GF-D8 (cell line): Measurements from ENCODE around the gene LHFPL6.

ENCODE experiments used
- DNase-seq: peaks from one replicate; lab custom pipeline; 2025; lab: John Stamatoyannopoulos, UW

Gene LHFPL6

DNA sequence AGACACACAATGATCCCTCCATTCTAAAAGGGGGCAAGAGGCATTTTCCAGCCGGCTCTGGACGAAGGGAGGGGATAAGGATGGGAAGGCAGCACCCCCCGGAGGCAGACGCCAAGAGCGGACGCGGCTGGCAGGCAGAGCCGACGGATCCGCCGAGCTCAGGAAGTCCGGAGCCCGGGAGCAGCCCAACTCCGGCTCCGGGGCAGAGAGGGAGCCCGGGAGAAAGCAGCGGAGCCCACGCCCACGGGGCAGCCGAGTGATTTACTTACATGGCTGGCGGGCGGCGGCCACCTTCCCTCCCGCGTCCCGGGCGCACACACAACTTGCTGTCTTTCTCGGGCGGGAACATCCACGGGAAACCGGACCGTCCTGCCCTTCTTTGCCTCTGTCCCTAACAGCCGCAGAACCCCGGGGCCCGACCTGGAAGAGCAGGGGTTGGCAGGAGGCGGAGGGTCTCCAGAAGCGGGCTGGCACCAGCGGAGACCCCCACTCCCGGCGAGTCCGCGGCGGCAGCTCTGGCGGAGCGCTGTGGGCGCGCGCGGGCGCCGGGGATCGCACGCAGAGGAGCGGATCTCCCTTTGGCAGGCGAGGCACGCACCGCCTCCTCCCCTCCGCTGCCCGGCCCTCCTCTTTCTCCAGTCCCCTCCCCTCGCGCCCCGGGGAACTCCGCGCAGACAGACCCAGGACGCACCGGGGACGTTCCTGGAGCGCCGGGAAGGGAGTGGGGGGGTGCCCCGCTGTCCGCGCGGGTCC lies at the start of gene LHFPL6:
Gene LHFPL6 (minus strand): TSS at position 580 of the 753 bp plus-strand sequence.
- DNase-seq: no peak

- DNase-seq: no peak
These were observed 43.1 kb upstream of the LHFPL6 start for GRCh38 chr13:39646122-39646521.

DNA sequence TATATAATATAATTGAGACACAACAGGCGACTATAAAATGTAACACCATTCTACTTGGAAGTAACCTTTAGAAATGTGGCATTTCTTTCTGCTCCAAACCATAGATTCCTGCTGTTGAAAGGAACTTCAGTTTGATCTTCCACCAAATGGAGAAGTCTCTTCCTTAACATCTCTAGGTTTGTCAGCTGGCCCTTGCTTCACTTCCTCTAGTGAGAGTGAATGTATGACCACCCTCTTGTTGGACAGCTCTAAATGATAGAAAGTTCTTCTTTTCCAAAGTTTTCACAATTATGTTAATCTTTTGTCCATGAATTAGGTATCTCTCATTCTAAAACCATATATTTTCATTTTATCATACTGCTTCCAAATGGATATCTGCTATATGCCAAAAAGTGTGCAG lies 38.7 kb upstream of the LHFPL6 start:
- peak; percentile 43 for DNase-seq

DNA sequence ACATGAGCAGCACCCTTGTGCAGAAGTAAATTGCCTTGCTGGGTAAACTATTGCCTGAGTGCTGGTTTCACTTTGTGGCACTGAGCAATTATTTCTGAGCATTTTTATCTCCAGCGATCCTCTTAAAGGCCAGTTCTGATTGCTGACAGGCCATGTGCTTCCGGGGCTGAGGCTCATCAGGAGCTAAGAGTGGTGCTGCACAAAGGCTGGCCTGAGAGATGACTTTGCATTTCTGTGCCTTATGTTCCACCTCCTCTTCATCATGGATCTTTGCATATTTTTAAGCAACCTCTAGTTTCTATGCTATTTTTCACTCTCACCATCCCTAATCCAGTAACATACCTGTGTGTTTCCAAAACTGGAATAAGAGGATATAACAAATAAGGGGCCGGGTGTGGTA lies 34.9 kb upstream of the LHFPL6 start:
- no peak for DNase-seq

GRCh38 chr13:39635564-39635963 lies 32.6 kb upstream of the LHFPL6 start:
- no peak for DNase-seq

GRCh38 chr13:39632994-39633393 lies 30.0 kb upstream of the LHFPL6 start:
- DNase-seq: no peak

DNA sequence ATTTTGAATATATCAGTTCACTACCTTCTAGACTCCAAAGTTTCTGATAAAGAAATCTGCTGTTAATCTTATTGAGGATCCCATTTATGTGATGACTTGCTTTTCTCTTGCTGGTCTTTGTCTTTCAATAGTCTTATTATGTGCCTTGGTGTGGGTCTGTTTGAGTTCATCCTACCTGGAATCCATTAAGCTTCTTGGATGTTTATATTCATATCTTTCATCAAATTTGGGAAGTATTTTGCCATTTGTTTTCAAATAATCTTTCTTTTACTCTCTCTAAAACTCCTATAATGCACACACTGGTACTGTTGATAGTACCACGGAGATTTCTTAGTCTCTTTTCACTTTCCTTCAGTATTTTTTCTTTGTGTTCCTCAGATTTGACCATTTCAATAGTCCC lies 28.3 kb upstream of the LHFPL6 start:
- DNase-seq: no peak

- DNase-seq: no peak
These were observed 20.5 kb upstream of the LHFPL6 start for GRCh38 chr13:39623466-39623865.

GRCh38 chr13:39618561-39618960 lies 15.6 kb upstream of the LHFPL6 start:
- no peak for DNase-seq

- DNase-seq: peak; percentile 28
These were observed 13.2 kb upstream of the LHFPL6 start for GRCh38 chr13:39616087-39616694.

- peak; percentile 37 for DNase-seq
These were observed 9.1 kb upstream of the LHFPL6 start for GRCh38 chr13:39612023-39612637.

DNA sequence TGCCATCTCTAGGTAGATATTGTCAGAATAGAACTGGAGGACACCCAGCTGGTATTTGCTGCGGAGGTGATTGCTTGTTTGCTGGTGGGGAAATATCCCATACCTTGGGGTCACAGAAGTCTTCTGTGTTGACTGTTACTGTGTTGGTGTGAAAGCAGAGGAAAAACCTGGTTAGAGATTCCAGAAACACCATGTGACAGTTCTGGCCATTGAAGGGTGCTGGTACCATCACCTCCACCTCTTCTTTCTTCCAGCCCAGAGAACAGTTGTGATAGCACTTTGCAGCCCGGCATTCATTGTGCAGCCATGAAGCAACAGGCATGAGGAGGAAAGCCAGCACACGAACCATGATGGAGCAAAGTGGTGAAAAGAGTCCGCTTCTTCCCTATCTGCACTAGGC lies 4.9 kb upstream of the LHFPL6 start:
- DNase-seq: no peak

DNA sequence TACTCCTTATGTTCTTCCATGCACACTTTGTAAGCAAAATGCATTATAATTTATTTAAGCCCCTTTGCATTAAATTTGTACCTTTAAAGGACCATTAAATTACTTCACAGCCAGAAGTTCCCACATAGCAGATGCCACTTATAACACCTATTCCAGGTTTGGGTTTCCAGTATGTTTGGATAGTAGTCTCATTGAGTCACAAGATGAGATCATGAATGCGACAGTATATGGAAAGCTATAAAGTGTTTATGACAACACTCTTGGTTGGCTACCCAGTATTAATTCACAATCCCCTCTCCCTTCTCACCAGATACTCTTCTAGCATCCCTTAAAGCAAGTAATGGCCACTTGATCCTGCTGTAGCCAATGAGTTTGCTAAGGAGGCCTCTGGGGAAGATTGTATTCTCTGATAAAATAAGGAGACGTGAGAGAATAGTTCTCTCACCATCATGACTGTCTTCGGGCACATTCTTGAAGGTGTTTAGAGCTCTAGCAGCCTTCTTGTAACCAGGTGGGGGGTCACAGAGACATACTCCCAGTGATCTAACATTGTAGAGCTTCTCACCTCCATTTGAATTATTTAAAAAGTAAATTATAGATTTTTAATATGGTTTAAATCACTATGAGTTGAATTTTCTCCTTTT lies 2.8 kb upstream of the LHFPL6 start:
- DNase-seq: no peak

DNA sequence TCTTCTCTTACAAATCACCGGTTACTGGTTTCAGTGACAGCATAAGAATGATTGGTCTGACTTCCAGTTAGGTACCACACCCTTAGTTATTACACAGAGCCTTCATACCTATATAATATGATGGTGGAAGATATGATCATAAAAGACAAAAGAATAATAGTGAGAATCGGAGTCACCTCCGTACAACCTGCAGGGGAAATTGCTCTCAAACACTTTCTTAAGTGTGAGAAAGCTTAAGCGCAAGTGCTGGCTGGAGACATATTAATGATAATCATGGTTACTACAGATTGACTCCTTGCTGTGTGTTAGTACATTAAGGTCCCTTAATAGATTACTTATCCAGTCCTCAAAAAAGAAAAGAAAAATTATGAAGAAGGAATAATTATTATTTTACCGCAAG lies 1.8 kb upstream of the LHFPL6 start:
- no peak for DNase-seq

DNA sequence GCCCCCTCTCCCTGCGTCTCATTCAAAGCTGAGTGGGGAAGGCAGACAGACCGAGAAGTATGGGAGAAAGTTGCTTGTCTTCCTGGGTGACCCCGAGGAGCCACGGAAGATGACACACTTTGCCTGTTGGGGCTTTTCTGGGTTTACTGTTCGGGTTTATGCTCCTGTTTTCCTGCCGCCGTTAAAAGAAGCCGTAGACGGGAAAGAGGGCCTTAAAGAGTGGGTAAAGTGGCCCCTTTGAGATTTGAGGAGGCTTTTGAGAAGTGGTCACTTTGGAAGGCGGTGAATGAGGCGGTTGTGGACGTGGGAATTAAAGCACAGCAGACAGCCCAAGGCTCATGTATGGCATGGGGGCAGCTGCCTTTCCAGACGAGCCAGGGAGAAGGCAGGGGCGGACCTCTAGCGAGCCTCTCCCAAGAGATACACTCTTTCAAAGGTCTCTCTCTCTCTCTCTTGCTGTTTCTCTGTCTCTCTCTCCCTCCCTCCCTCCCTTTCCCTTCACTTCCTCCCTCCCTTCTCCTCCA lies 493 bp upstream of the LHFPL6 start:
- no peak for DNase-seq

DNA sequence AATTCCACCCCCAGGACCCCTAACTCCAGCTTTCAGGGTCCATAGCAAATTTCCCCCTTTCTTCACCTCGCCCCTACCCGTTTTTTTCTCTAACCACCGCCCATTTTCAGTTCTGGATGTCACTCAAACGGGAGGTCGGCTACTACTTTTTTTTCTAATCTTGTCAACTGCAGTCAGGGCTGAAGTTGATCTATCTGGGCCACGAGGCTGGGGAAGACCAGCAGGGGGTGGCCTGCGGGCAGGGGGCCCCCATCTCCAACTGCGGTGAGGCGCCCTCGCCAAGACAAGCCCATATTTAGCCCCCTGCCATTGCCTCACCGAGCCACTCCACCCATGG lies 748 bp downstream of the LHFPL6 start:
- no peak for DNase-seq

DNA sequence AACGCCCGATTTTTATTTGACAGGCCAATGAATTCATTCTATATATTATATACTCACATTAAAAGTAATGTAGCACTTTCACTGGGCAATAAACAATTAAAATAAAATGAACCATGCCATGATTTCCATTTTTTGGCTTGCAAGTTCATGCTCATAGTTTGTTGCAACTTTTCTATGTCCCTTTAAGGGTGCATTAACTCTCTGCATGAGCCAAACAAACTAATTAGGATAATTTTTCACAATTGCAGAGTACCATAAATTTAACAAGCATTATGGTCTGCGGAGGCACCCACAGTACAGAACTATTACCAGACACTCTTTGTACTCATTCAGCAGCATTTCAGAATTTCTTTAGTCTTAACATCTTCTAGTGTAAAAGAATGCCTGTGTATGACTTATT lies 1.4 kb downstream of the LHFPL6 start:
- no peak for DNase-seq

DNA sequence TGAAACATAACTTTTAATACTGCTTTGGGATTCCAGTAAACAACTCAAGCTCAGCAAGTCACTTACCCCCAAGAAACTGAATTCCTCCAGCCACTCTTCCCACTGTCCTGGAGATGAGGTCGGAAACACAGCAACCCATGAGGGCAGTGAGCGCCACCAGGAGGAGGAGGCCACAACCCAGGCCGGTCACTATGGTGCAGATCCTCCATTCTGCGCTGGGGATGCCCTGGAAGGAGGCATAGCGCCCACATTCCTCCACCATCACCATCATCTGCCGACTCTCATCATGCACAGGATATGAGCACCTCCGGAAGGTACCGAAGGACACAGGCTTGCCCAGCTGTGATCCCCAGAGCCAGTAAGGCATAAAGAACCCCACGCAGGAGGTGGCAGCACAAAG lies 2.2 kb downstream of the LHFPL6 start:
- no peak for DNase-seq

DNA sequence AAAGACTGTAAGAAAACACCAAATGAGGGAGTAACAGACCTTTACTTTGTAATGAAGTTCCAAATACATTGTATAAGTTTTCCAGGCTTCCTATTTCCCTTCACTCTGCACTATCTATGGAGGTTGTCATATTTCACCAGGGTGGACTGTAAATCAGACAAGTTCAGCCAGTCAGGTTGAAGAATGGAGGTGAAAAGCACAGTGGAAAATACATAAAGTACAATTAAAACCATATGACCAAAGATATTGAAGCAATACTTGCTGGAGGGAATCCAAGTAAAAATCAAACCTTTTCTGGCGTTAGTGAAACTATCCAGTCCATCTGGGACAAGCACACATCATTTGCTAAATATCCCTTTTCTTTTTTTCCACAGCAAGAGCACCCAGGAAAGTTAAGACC lies 3.2 kb downstream of the LHFPL6 start:
- DNase-seq: no peak

GRCh38 chr13:39599012-39599411 lies 4.0 kb downstream of the LHFPL6 start:
- DNase-seq: no peak

DNA sequence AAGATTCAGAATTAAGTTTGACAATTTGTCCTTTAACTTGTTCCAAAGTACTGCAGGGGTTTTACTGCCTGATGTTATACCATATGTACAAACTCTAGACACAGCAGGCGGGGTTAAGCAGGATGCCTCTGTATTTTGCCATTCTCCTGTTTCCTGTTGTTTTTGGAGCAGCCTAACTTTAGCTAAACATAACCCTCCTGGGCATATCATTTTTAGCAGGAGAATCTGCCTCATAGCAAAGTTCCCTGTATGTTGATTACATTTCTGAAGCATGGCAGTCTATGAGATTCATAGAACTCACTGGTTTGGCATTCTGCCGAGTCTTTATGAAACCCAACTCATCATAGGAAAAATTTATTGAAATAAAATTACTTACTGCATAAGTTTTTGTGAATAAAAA lies 5.2 kb downstream of the LHFPL6 start:
- no peak for DNase-seq

DNA sequence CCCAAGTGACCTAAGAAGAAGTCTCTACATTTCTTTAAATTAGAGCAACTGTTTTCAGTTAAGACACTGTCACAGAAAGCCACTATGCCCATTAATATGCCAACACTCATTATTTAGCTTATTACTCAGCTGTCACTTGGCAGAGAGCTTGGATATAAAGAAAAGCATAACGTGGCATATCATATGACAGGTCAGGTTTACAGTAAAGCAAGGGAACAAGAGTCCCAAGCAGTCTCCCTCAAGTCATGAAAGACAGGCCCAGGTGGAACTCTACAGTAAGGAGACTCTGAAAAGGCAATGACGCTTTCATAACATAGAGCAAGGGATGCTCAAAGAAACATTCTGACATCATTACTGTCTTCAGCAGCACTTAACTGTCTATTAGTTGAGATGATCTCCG lies 6.3 kb downstream of the LHFPL6 start:
- no peak for DNase-seq

DNA sequence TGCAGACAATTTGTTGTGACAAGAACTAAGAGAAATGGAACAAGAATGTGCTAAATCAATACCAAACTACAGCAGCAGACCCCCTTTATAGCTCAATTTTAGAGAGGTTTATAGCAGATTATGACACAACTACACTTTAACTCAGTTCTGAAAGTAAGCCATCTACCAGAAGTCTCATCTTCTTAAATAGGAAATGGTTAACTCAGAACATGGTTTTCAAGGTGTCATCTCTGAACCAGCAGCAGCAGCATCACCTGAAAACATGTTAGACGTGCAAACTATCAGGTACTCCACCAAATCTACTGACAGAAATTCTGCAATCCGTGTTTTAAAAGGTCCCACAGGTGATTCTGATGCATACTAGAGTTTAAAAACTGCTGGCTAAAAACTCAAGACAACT lies 6.8 kb downstream of the LHFPL6 start:
- no peak for DNase-seq
